NT2/D1 (cell line): ENCODE data around the gene ACSF3.
"Not testable (repeated sequence)": the region's sequence is repeated elsewhere in the genome, so short reads cannot be mapped to it uniquely, and the experiment has no call there.

Source experiments
- DNase-seq: peaks from one replicate; pipeline ENCODE4 v3.0.0-alpha.2; 2011; ENCODE audit warnings: low read depth, low spot score
- H3K27me3 ChIP-seq: 2 replicates; pipeline ENCODE4 v1.6.0; 2011; ENCODE audit warnings: mild to moderate bottlenecking; ENCODE audit not compliant: insufficient read length, insufficient read depth
- H3K36me3 ChIP-seq: 2 replicates; pipeline ENCODE4 v1.6.1; 2011; ENCODE audit warnings: mild to moderate bottlenecking, low read length, mixed read lengths; ENCODE audit not compliant: insufficient read depth, insufficient read length
- H3K4me1 ChIP-seq: 2 replicates; pipeline ENCODE4 v1.5.1; 2011; ENCODE audit not compliant: insufficient read depth, insufficient read length
- H3K4me3 ChIP-seq: 2 replicates; pipeline ENCODE4 v1.5.1; 2011; ENCODE audit warnings: low read depth; ENCODE audit not compliant: insufficient read length
- H3K9ac ChIP-seq: 2 replicates; pipeline ENCODE4 v1.6.0; 2011; ENCODE audit warnings: low read depth; ENCODE audit not compliant: insufficient read length
- H3K9me3 ChIP-seq: 2 replicates; pipeline ENCODE4 v1.5.1; 2011; ENCODE audit warnings: mild to moderate bottlenecking, low read length; ENCODE audit not compliant: insufficient read depth
- SUZ12 ChIP-seq: IDR thresholded peaks from 2 replicates; pipeline ENCODE4 v1.6.1; 2011; ENCODE audit not compliant: insufficient read length, insufficient read depth; ENCODE audit errors: extremely low read depth
- YY1 ChIP-seq: IDR thresholded peaks from 2 replicates; pipeline ENCODE4 v1.6.1; 2011; ENCODE audit not compliant: insufficient read length, insufficient read depth
- ZNF274 ChIP-seq: IDR thresholded peaks from 2 replicates; pipeline ENCODE4 v1.6.1; 2011; ENCODE audit warnings: mild to moderate bottlenecking, low read depth, low read length

ACSF3 gene

DNA sequence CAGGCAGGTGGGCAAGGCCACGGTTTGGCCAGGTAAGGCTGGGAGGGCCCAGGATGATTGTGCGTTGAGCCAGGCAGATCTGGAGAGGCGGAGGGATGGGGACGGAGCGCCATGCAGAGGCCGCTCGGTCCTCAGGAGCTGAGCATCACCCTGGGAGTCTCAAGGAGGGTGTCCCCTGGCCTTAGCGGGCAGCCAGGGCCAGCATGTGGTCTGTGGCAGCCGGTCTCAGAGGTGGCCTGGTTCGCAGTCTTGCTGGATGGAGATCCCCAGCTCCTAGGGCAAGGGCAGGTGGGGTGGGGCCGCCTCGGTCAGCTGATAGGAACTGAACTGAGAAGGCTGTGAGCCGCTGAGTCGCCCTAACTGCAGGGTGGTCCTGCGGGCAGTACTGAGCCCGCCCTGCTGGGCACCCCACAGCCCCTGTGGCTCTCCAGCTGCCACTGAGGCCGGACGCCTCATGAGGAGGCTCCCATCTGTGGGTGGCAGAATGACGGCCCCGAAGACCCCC, 66.2 kb downstream of the ACSF3 start:
- H3K4me1 ChIP-seq: peaks cover 10% of the 10 kb centered on the region
- DNase-seq: no peak
- H3K9me3 ChIP-seq: peaks cover 10% of the 10 kb centered on the region
- no peak overlapping the region for H3K9ac ChIP-seq
- peaks cover 4% of the 10 kb centered on the region for H3K27me3 ChIP-seq
- TF ChIP-seq YY1 (no peak), SUZ12 (no peak), ZNF274 (no peak)
- no peaks in the 10 kb centered on the region for H3K36me3 ChIP-seq
- no peak overlapping the region for H3K4me3 ChIP-seq

GRCh38 chr16:89160977-89161701, 67.5 kb downstream of the ACSF3 start:
- DNase-seq: no peak

DNA sequence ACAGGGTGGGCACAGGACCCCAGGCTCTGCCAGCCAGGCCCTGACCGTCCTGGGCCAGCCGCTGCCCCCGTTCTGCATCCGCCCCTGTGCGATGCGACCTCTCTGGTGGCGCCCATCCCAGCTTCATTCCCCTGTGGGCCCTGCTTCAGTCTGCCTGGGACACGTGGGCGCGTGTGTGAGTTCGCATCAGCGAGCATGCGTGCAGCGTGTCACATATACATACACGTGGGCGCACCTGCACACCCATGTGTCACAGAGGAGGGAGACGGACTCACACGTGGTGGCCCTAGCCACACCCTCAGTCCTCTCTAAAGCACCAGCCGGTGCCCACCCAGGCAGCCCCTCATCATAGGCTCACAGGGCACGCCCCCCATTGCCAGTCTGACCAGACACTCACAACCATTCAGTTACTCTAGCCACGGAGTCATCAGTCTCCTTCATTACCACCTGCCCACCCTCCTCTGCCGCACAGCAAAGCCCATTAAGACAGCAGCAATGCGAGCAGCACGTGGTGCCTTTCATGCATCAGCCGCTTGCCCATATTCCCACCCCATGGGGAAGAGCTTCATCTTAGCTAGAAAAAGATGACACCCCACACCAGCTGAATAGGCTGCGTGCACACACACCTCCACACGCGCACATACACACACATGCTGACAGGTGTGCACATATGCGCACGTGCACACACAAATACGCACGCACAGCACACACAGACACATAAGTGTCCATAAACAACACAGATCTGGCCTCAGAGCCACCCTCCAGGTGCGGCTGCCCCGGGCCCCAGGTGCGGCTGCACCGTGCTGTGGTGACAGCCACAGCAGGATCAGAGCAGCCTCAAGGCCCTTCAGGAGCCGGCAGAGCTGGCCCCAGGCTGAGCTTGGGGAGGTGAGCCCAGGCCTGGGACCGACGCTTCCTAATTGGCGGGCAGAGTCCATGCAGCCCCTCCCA, 68.4 kb downstream of the ACSF3 start:
- TF ChIP-seq SUZ12: no peak
- no peak for TF ChIP-seq YY1
- TF ChIP-seq ZNF274: no peak
- Histone ChIP-seq H3K4me1 (peaks cover 12% of the 10 kb centered on the region), H3K9me3 (peaks cover 10% of the 10 kb centered on the region), H3K4me3 (no peak overlapping the region), H3K36me3 (no peaks in the 10 kb centered on the region), H3K27me3 (peaks cover 4% of the 10 kb centered on the region), H3K9ac (no peak overlapping the region)
- DNase-seq: no peak

More at GRCh38 chr16:89160977-89161701, 67.5 kb downstream of the ACSF3 start:
- H3K27me3 ChIP-seq: peaks cover 4% of the 10 kb centered on the region
- peaks cover 8% of the 10 kb centered on the region for H3K4me1 ChIP-seq
- H3K36me3 ChIP-seq: no peaks in the 10 kb centered on the region
- no peak overlapping the region for H3K4me3 ChIP-seq
- H3K9ac ChIP-seq: no peak overlapping the region
- H3K9me3 ChIP-seq: peaks cover 10% of the 10 kb centered on the region
- no peak for TF ChIP-seq ZNF274
- TF ChIP-seq SUZ12: no peak
- no peak for TF ChIP-seq YY1

- DNase-seq: no peak
- H3K9ac ChIP-seq: no peak overlapping the region
- peaks cover 4% of the 10 kb centered on the region for H3K27me3 ChIP-seq
- peaks cover 11% of the 10 kb centered on the region for H3K4me1 ChIP-seq
- H3K4me3 ChIP-seq: no peak overlapping the region
- peaks cover 1% of the 10 kb centered on the region for H3K9me3 ChIP-seq
- no peak for TF ChIP-seq ZNF274
- TF ChIP-seq YY1: no peak
- TF ChIP-seq SUZ12: no peak
- no peaks in the 10 kb centered on the region for H3K36me3 ChIP-seq
Measured at GRCh38 chr16:89163297-89163696, 69.6 kb downstream of the ACSF3 start.

DNA sequence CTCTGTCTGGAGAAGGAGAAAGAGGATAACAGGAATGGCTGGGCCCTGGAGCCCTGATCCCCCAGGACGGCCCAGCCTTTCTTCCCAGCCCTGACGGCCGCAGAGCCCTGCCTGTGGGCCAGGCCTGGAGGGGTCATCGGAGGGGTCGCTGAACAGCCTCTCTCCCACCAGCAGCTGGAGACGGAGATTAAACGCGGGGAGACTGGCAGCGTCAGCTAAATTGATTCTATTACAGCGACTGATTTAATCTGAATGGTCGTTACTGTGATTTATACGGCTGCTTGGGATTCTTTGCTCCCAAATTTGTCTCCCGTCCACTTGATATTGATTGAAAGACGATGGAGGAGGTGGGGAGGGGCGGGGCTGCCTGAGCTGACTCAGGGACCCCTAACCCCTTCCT, 70.8 kb downstream of the ACSF3 start:
- H3K9ac ChIP-seq: no peak overlapping the region
- no peak for DNase-seq

DNA sequence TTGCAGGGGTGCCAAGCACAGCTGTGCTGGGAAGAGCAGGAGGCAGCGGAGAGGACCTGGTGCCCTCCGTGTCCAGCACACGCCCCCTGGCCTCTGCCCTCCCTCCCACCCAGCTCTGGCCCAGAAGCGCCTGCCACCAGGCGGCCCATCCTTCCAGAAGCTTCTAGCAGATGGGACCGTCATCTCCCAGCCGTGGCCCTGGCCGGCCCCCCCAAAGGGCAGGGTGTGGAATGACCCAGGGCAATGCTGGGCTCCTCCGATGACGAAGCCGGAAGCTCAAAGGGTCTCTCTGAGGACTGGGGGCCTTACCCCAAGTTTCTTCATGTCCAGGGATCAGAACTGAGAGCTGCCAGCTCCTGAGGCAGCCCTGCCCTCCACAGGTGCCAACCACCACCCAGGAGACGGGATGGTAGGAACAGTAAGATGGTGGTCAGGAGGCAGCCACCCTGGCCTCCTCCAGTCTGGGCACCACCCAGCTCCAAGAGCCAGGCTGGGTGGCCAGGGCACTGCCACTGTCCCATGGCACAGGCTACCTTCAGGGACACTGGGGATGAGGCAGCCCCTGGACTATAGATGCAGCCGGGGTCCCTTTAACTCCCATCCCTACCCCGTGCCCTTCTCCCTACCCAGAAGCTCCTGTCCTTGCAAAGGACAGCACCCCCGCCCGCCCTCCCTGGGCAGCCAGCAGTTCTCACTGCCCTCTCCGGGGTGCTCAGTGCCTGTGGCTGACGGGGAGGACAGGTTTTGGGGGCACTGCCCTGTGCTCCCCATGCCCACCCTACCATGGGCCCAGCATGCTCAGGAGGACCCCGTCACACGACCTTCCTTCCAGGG, 71.4 kb downstream of the ACSF3 start:
- H3K4me3 ChIP-seq: no peak overlapping the region
- TF ChIP-seq ZNF274 (no peak), YY1 (no peak), SUZ12 (no peak)
- H3K36me3 ChIP-seq: no peaks in the 10 kb centered on the region
- no peak overlapping the region for H3K9ac ChIP-seq
- no peaks in the 10 kb centered on the region; the same call in 1 of the 2 replicates for H3K9me3 ChIP-seq
- peaks cover 10% of the 10 kb centered on the region for H3K27me3 ChIP-seq
- peaks cover 16% of the 10 kb centered on the region for H3K4me1 ChIP-seq
- DNase-seq: no peak

More for the DNA sequence above, 70.8 kb downstream of the ACSF3 start:
- Histone ChIP-seq H3K4me3 (no peak overlapping the region), H3K27me3 (peaks cover 4% of the 10 kb centered on the region), H3K4me1 (peaks cover 16% of the 10 kb centered on the region), H3K36me3 (no peaks in the 10 kb centered on the region), H3K9me3 (no peaks in the 10 kb centered on the region; the same call in 1 of the 2 replicates)
- TF ChIP-seq YY1 (no peak), ZNF274 (no peak), SUZ12 (no peak)

DNA sequence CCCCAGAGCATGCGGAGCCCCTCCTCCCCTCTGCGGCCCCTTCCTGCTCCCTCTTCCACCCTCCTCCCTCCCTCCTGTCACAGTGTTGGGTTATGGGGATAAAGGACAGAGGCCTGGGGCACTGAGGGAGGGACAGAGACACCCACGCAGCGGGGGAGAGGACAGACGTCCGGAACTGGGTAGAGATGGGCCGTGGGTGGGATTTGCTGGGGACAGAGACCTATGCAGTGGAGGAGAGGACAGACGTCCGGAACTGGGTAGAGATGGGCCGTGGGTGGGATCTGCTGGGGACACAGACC, 72.0 kb downstream of the ACSF3 start:
- H3K4me3 ChIP-seq, H3K9ac ChIP-seq, H3K36me3 ChIP-seq, H3K9me3 ChIP-seq, DNase-seq: not testable (repeated sequence)
- peaks cover 16% of the 10 kb centered on the region for H3K27me3 ChIP-seq
- peaks cover 22% of the 10 kb centered on the region for H3K4me1 ChIP-seq
